ENCODE results near the gene SKAP1. TPM values are rescaled to one million over a fixed set of nuclear protein-coding genes. Genes with fewer than 3 reads are reported as not detected.

SKAP1 gene
- total and polyA plus RNA-seq, 2 of the 13 experiments (the other 11 are each of a cell fraction or from before 2014, with no cell fraction given): 0.21 TPM; not detected in 1

DNA sequence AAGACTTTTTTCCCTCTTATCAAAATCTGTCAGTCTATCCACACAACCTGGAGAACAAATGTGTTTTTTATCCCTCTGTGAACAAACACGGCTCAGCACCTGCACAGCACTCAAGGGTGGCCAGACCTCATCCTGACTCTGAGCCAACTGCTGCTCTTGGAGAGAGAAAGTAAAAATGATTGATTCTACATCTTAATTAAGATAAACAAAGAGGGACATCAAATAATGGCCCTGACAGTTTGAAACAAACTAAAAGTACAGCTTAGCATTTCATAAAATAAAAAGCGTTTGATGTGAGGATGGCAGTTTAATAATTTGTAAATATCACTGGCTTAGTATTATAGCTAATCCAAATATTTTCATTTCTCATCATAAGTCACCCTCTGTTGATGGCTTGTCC, 216.2 kb downstream of the SKAP1 start (continued):
- TF ChIP-seq RFX3 (CRISPR knock-in tag; IDR thresholded peaks at IDR 0.05) (no peak), NPAS2 (CRISPR knock-in tag; IDR thresholded peaks at IDR 0.05; ENCODE audit: borderline replicate concordance) (no peak), ZNF501 (CRISPR knock-in tag; IDR thresholded peaks at IDR 0.05) (no peak)

DNA sequence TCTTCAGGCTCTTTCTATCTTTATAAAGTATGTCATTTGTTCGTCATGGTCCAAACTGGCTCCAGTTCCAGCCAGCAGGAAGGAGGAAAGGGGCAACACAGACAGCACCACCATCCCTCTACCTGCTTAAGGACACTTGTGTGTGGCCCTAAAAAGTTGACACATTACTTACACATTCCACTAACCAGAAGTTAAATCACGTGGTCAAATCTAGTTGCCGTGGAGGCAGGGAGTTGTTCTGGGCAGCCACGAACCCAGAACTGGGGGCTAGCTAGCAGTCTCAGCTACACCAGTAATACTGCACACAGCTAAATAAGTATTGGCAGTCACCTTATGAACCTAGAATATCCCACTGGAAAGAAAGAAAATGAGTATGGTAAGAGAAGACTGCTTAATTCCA, 218.2 kb downstream of the SKAP1 start:
- BruUV-seq (replicated peaks): no TSS peak
- Histone ChIP-seq H3K9ac (ENCODE audit: insufficient read depth, low read depth, low read length) (no peak overlapping the region), H3K4me3 (replicated peaks in 1 of 3; ENCODE audit: insufficient read depth in 1 of 3, low read depth in 2 of 3, low read length in 3 of 3) (no peak overlapping the region), H2AFZ (ENCODE audit: low read length) (no peak overlapping the region), H3K4me1 (ENCODE audit: insufficient read depth, low read length) (no peaks in the 10 kb centered on the region), H3K27me3 (ENCODE audit: control insufficient read depth in 1 of 2, insufficient read depth in 2 of 2, low read length in 2 of 2) (peaks cover 0 to 14% of the 10 kb centered on the region in 2 experiments; a peak in 2 of 5 replicates), H3K36me3 (replicated peaks in 1 of 2; ENCODE audit: control insufficient read depth in 1 of 2, insufficient read depth in 2 of 2, low read length in 2 of 2) (no peaks in the 10 kb centered on the region), H3K9me3 (ENCODE audit: low read length) (no peaks in the 10 kb centered on the region), H3K27ac (ENCODE audit: extremely low read length, insufficient read depth, low read length) (no peak overlapping the region), H3K4me2 (ENCODE audit: low read depth, low read length) (no peak overlapping the region), H3K79me2 (ENCODE audit: insufficient read depth, low read length) (no peaks in the 10 kb centered on the region), H4K20me1 (ENCODE audit: insufficient read depth, low read length) (no peaks in the 10 kb centered on the region)
- POLR2A ChIA-PET: no interaction called here
- WGBS (ENCODE audit: low lambda C conversion rate): 15% methylated on average over 4 of the region's 4 CpGs
- intact Hi-C loops (cut with micrococcal nuclease; ENCODE audit: unreplicated experiment) (no loop called here), in situ Hi-C loops (cut with HindIII; ENCODE audit: extremely low pct_ligation_motif_present, low pct_unique_long_range_greater_than_20kb) (no loop called here)
- CTCF ChIA-PET (ENCODE audit: low intra/inter-chr PET ratio, low total read pairs): no interaction called here
- TF ChIP-seq SIN3B (IDR thresholded peaks at IDR 0.05; ENCODE audit: low read length) (no peak), BORCS8-MEF2B (CRISPR knock-in tag; IDR thresholded peaks at IDR 0.05) (no peak), RAD51 (IDR thresholded peaks at IDR 0.05; ENCODE audit: borderline replicate concordance) (peak; percentile 41; the same call in 1 of the 2 replicates)
- FAIRE-seq: no peak
- no peak for ATAC-seq
- DNase-seq (ENCODE audit: low spot score): no peak

DNA sequence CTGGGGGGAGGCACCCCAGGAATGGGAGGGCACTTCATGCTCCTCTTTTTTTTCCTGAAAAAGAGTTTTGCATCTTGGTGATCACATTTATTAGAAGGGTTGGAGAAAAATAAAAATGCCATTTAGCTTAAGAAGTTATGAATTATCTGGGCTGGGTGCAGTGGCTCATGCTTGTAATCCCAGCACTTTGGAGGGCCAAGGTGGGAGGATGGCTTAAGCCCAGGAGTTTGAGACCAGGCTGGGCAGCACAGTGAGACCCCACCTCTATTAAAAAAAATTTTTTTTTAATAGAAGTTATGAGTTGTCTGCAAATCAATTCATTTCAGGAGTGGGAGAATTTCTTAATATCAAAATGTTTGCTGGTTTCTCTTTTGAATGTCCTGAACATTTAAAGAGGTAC, 219.0 kb downstream of the SKAP1 start:
- Histone ChIP-seq H3K27ac (ENCODE audit: extremely low read length, insufficient read depth, low read length) (no peak overlapping the region), H2AFZ (ENCODE audit: low read length) (no peak overlapping the region), H3K27me3 (ENCODE audit: control insufficient read depth in 1 of 2, insufficient read depth in 2 of 2, low read length in 2 of 2) (peaks cover 0 to 14% of the 10 kb centered on the region in 2 experiments; a peak in 2 of 5 replicates), H3K4me1 (ENCODE audit: insufficient read depth, low read length) (no peaks in the 10 kb centered on the region), H3K36me3 (replicated peaks in 1 of 2; ENCODE audit: control insufficient read depth in 1 of 2, insufficient read depth in 2 of 2, low read length in 2 of 2) (no peaks in the 10 kb centered on the region), H3K9ac (ENCODE audit: insufficient read depth, low read depth, low read length) (no peak overlapping the region), H3K79me2 (ENCODE audit: insufficient read depth, low read length) (no peaks in the 10 kb centered on the region), H3K4me3 (replicated peaks in 1 of 3; ENCODE audit: insufficient read depth in 1 of 3, low read depth in 2 of 3, low read length in 3 of 3) (no peak overlapping the region), H3K9me3 (ENCODE audit: low read length) (no peaks in the 10 kb centered on the region), H4K20me1 (ENCODE audit: insufficient read depth, low read length) (no peaks in the 10 kb centered on the region), H3K4me2 (ENCODE audit: low read depth, low read length) (no peak overlapping the region)
- BruUV-seq (replicated peaks): no TSS peak
- FAIRE-seq: no peak
- in situ Hi-C loops (cut with HindIII; ENCODE audit: extremely low pct_ligation_motif_present, low pct_unique_long_range_greater_than_20kb) (no loop called here), intact Hi-C loops (cut with micrococcal nuclease; ENCODE audit: unreplicated experiment) (no loop called here)
- ChIA-PET CTCF (ENCODE audit: low intra/inter-chr PET ratio, low total read pairs) (no interaction called here), POLR2A (no interaction called here)
- no peak for TF ChIP-seq ZNF790 (CRISPR knock-in tag; IDR thresholded peaks at IDR 0.05; ENCODE audit: borderline replicate concordance)
- TF ChIP-seq ZBTB20 (CRISPR knock-in tag; IDR thresholded peaks at IDR 0.05; ENCODE audit: borderline replicate concordance, low read depth): no peak
- no peak for TF ChIP-seq ZNF143 (CRISPR knock-in tag; IDR thresholded peaks at IDR 0.05)
- no peak for TF ChIP-seq ZBTB21 (CRISPR knock-in tag; IDR thresholded peaks at IDR 0.05)
- TF ChIP-seq ZNF484 (CRISPR knock-in tag; IDR thresholded peaks at IDR 0.05; ENCODE audit: borderline replicate concordance, low read depth): no peak
- ATAC-seq: no peak
- DNase-seq (ENCODE audit: low spot score): no peak

Data from HepG2 (cell line).